Posterior cingulate gyrus (tissue), 11 donors: ENCODE data around the gene PHF14.
"Not testable (repeated sequence)": the region's sequence is repeated elsewhere in the genome, so short reads cannot be mapped to it uniquely, and the experiment has no call there.

Source experiments
- DNase-seq, 10 donors: peaks; one replicate each; pipeline versions ENCODE4 v3.0.0 to v3.0.0-alpha.2; 2020 to 2021; ENCODE audit warnings: mixed read lengths in 3 of 10
- intact Hi-C: fragments of 100-400 bp; cut with DNase I; formaldehyde crosslinking; loops from one replicate; pipeline ENCODE4 v1.15.1; 2023

Gene PHF14

GRCh38 chr7:10973942-10974911, 555 bp downstream of the PHF14 start:
- intact Hi-C loops = loop anchor here (1.0 kb wide), 1 partner anchor 34 kb away; a partner anchor contains a TSS
- peak in 6 of 10 donors; percentile 14 to 80 (median 48) for DNase-seq

GRCh38 chr7:10977113-10977512, 3.4 kb downstream of the PHF14 start:
- intact Hi-C loops = no loop called here
- no peak for DNase-seq

GRCh38 chr7:10981317-10981716, 7.6 kb downstream of the PHF14 start:
- no peak for DNase-seq
- intact Hi-C loops = no loop called here

GRCh38 chr7:10990748-10991147, 17.1 kb downstream of the PHF14 start:
- intact Hi-C loops = not testable (repeated sequence)

GRCh38 chr7:10995482-10996166, 22.0 kb downstream of the PHF14 start:
- intact Hi-C loops = not testable (repeated sequence)

More at GRCh38 chr7:10990748-10991147, 17.1 kb downstream of the PHF14 start:
- DNase-seq = not testable (repeated sequence)

GRCh38 chr7:10998996-10999757, 25.5 kb downstream of the PHF14 start:
- no peak for DNase-seq
- intact Hi-C loops = no loop called here

More at GRCh38 chr7:10995482-10996166, 22.0 kb downstream of the PHF14 start:
- peak in 2 of 10 donors; percentile 65 to 67 for DNase-seq

GRCh38 chr7:11005202-11005601, 31.5 kb downstream of the PHF14 start:
- no peak for DNase-seq

GRCh38 chr7:11006291-11006690, 32.6 kb downstream of the PHF14 start:
- intact Hi-C loops = no loop called here
- DNase-seq = no peak

More at GRCh38 chr7:11005202-11005601, 31.5 kb downstream of the PHF14 start:
- intact Hi-C loops = no loop called here

- no peak for DNase-seq
- intact Hi-C loops = no loop called here
Observed at GRCh38 chr7:11009631-11010030, 36.0 kb downstream of the PHF14 start.

GRCh38 chr7:11021468-11021867, 47.8 kb downstream of the PHF14 start:
- intact Hi-C loops = no loop called here
- DNase-seq = no peak

- no peak for DNase-seq
- intact Hi-C loops = no loop called here
Observed at GRCh38 chr7:11026452-11027359, 53.0 kb downstream of the PHF14 start.

GRCh38 chr7:11035661-11036060, 62.0 kb downstream of the PHF14 start:
- intact Hi-C loops = no loop called here
- DNase-seq = no peak

- intact Hi-C loops = no loop called here
- no peak for DNase-seq
Observed at GRCh38 chr7:11039974-11040373, 66.3 kb downstream of the PHF14 start.

GRCh38 chr7:11054033-11054432, 80.4 kb downstream of the PHF14 start:
- DNase-seq = no peak
- intact Hi-C loops = no loop called here

GRCh38 chr7:11060893-11061292, 87.2 kb downstream of the PHF14 start:
- intact Hi-C loops = no loop called here

GRCh38 chr7:11062110-11062509, 88.4 kb downstream of the PHF14 start:
- intact Hi-C loops = no loop called here
- no peak for DNase-seq

More at GRCh38 chr7:11060893-11061292, 87.2 kb downstream of the PHF14 start:
- DNase-seq = no peak

GRCh38 chr7:11069591-11069990, 95.9 kb downstream of the PHF14 start:
- intact Hi-C loops = no loop called here
- DNase-seq = no peak

- intact Hi-C loops = no loop called here
- no peak for DNase-seq
Observed at GRCh38 chr7:11077816-11078215, 104.1 kb downstream of the PHF14 start.

- no peak for DNase-seq
- intact Hi-C loops = no loop called here
Observed at GRCh38 chr7:11078247-11078834, 104.7 kb downstream of the PHF14 start.
